H9 (cell line): ENCODE results near the gene ASTN2. TPM values are rescaled to one million over a fixed set of nuclear protein-coding genes. Genes with fewer than 3 reads are reported as not detected.

Experiments
- DNase-seq: peaks from one replicate; pipeline ENCODE4 v3.0.0-alpha.2; 2017
- H2AFZ ChIP-seq: one replicate; pipeline ENCODE4 v1.6.1; 2013; ENCODE audit warnings: mild to moderate bottlenecking, low read length, control low read depth, moderate library complexity
- H2AK5ac ChIP-seq: 2 replicates; pipeline ENCODE4 v1.6.1; 2013; ENCODE audit warnings: low read length, control low read depth, mixed read lengths; ENCODE audit not compliant: insufficient read length
- H2BK120ac ChIP-seq: one replicate; pipeline ENCODE4 v1.6.1; 2013; ENCODE audit warnings: low read depth, mild to moderate bottlenecking, low read length, control low read depth, inconsistent platforms; ENCODE audit not compliant: poor library complexity, severe bottlenecking
- H2BK12ac ChIP-seq: 2 replicates; pipeline ENCODE4 v1.6.1; 2013; ENCODE audit warnings: low read length, control low read depth, mixed read lengths, low read depth; ENCODE audit not compliant: insufficient read length
- H2BK15ac ChIP-seq: 2 replicates; pipeline ENCODE4 v1.6.1; 2013; ENCODE audit warnings: low read depth, low read length, control low read depth
- H2BK20ac ChIP-seq: one replicate; pipeline ENCODE4 v1.6.1; 2013; ENCODE audit warnings: low read depth, mild to moderate bottlenecking, low read length, control low read depth, inconsistent platforms; ENCODE audit not compliant: poor library complexity, severe bottlenecking
- H2BK5ac ChIP-seq: 2 replicates; pipeline ENCODE4 v1.6.1; 2013; ENCODE audit warnings: low read length, control low read depth, mixed read lengths; ENCODE audit not compliant: insufficient read length
- H3K14ac ChIP-seq: 2 replicates; pipeline ENCODE4 v1.6.1; 2013; ENCODE audit warnings: low read length, control low read depth; ENCODE audit not compliant: insufficient read depth
- H3K18ac ChIP-seq: 2 replicates; pipeline ENCODE4 v1.6.1; 2013; ENCODE audit warnings: low read depth, mild to moderate bottlenecking, mixed read lengths, low read length, control low read depth; ENCODE audit not compliant: insufficient read length
- H3K23ac ChIP-seq: 2 replicates; pipeline ENCODE4 v1.6.1; 2013; ENCODE audit warnings: low read length, control low read depth, mixed read lengths, low read depth; ENCODE audit not compliant: insufficient read length
- H3K23me2 ChIP-seq: 2 replicates; pipeline ENCODE4 v1.6.1; 2013; ENCODE audit warnings: low read depth, mild to moderate bottlenecking, mixed read lengths, low read length, control low read depth; ENCODE audit not compliant: insufficient read length, poor library complexity, severe bottlenecking
- H3K27ac ChIP-seq: 2 replicates; pipeline ENCODE4 v1.5.1; 2013; ENCODE audit warnings: low read length, control low read depth, mixed read lengths, low read depth; ENCODE audit not compliant: insufficient read length
- H3K27me3 ChIP-seq: 2 replicates; pipeline ENCODE4 v1.6.1; 2013; ENCODE audit warnings: low read length, control low read depth, inconsistent platforms; ENCODE audit not compliant: insufficient read depth
- H3K4ac ChIP-seq: 2 replicates; pipeline ENCODE4 v1.6.1; 2013; ENCODE audit warnings: low read depth, mild to moderate bottlenecking, control low read depth, inconsistent platforms, low read length, moderate library complexity
- H3K4me1 ChIP-seq: 2 replicates; pipeline ENCODE4 v1.6.1; 2013; ENCODE audit warnings: low read length, control low read depth, inconsistent platforms; ENCODE audit not compliant: insufficient read depth
- H3K4me2 ChIP-seq: 2 replicates; pipeline ENCODE4 v1.6.1; 2013; ENCODE audit warnings: low read length, control low read depth, mixed read lengths; ENCODE audit not compliant: insufficient read length, insufficient read depth
- H3K56ac ChIP-seq: 2 replicates; pipeline ENCODE4 v1.6.1; 2013; ENCODE audit warnings: low read depth, mild to moderate bottlenecking, mixed read lengths, low read length, control low read depth; ENCODE audit not compliant: insufficient read length
- H3K79me1 ChIP-seq: 2 replicates; pipeline ENCODE4 v1.6.1; 2013; ENCODE audit warnings: low read depth, mild to moderate bottlenecking, moderate library complexity, low read length, control low read depth, inconsistent platforms; ENCODE audit not compliant: insufficient read depth, poor library complexity, severe bottlenecking
- H3K79me2 ChIP-seq: 2 replicates; pipeline ENCODE4 v1.6.1; 2013; ENCODE audit warnings: low read length, control low read depth, inconsistent platforms; ENCODE audit not compliant: insufficient read depth
- H3K9ac ChIP-seq: 2 replicates; pipeline ENCODE4 v1.6.1; 2013; ENCODE audit warnings: low read length, control low read depth, mixed read lengths; ENCODE audit not compliant: insufficient read length; ENCODE audit errors: extremely low read depth
- H3K9me3 ChIP-seq: one replicate; pipeline ENCODE4 v1.6.1; 2013; ENCODE audit warnings: low read depth, low read length, inconsistent platforms; ENCODE audit not compliant: control insufficient read depth
- H3T11ph ChIP-seq: one replicate; pipeline ENCODE4 v1.6.1; 2013; ENCODE audit warnings: mild to moderate bottlenecking, low read length, control low read depth, inconsistent platforms
- H4K20me1 ChIP-seq: one replicate; pipeline ENCODE4 v1.6.1; 2013; ENCODE audit not compliant: control insufficient read depth, insufficient read length, insufficient read depth
- H4K5ac ChIP-seq: 2 replicates; pipeline ENCODE4 v1.6.1; 2013; ENCODE audit warnings: low read depth, mild to moderate bottlenecking, mixed read lengths, low read length, control low read depth; ENCODE audit not compliant: insufficient read length
- H4K8ac ChIP-seq: replicated peaks from 2 replicates; pipeline ENCODE4 v1.6.1; 2013; ENCODE audit warnings: low read length, control low read depth, mixed read lengths, low read depth; ENCODE audit not compliant: insufficient read length
- H4K91ac ChIP-seq: 2 replicates; pipeline ENCODE4 v1.6.1; 2013; ENCODE audit warnings: low read depth, mild to moderate bottlenecking, moderate library complexity, mixed read lengths, low read length, control low read depth; ENCODE audit not compliant: insufficient read length
- H3K27ac Mint-ChIP-seq, 3 experiments: 2 replicates in 2 of 3; 3 replicates in 1 of 3; pipeline ENCODE4 v1.8.0; 2020 to 2021; ENCODE audit warnings: mixed read lengths in 3 of 3, mild to moderate bottlenecking in 1 of 3, moderate library complexity in 1 of 3
- H3K27me3 Mint-ChIP-seq: 2 replicates; pipeline ENCODE4 v1.8.0; 2021; ENCODE audit warnings: low read depth, mild to moderate bottlenecking, moderate library complexity, mixed read lengths
- H3K36me3 Mint-ChIP-seq, 3 experiments: 2 replicates in 2 of 3; 3 replicates in 1 of 3; pipeline ENCODE4 v1.8.0; 2020 to 2021; ENCODE audit warnings: low read depth in 3 of 3, mixed read lengths in 3 of 3; ENCODE audit not compliant: insufficient read depth in 1 of 3
- H3K4me1 Mint-ChIP-seq, 2 experiments: 2 replicates each; pipeline ENCODE4 v1.8.0; 2020; ENCODE audit warnings: mixed read lengths in 2 of 2
- H3K4me3 Mint-ChIP-seq, 2 experiments: 2 replicates in 1 of 2; 3 replicates in 1 of 2; pipeline ENCODE4 v1.8.0; 2020 to 2021; ENCODE audit warnings: mild to moderate bottlenecking in 2 of 2, mixed read lengths in 2 of 2, moderate library complexity in 1 of 2
- H3K9me3 Mint-ChIP-seq, 2 experiments: 2 replicates in 1 of 2; 3 replicates in 1 of 2; pipeline ENCODE4 v1.8.0; 2020; ENCODE audit warnings: mild to moderate bottlenecking in 2 of 2, mixed read lengths in 2 of 2, moderate library complexity in 1 of 2
- CTCF ChIP-seq: fragments of 200-600 bp; sonication (generic); conservative IDR thresholded peaks from 3 replicates; pipeline ENCODE4 v1.8.0; 2021; ENCODE audit warnings: antibody characterized with exemption, mild to moderate bottlenecking
- WGBS: extraction: QIAGEN DNeasy Blood & Tissue Kit; methylation state at CpG from one replicate; pipeline ENCODE4 v1.1.7; 2013; ENCODE audit warnings: missing lambda C conversion rate, low lambda C conversion rate, mixed read lengths; ENCODE audit not compliant: insufficient read length; ENCODE audit errors: extremely low coverage; 5-methylcytosine and 5-hydroxymethylcytosine counted together
- total RNA-seq: library from RNA; stranded (reverse); gene quantifications from 2 replicates; pipeline ENCODE4 v1.2.1, GENCODE V29; 2021

Gene ASTN2
- total RNA-seq, 1 experiment from 2014 or later = 9.7 TPM

DNA sequence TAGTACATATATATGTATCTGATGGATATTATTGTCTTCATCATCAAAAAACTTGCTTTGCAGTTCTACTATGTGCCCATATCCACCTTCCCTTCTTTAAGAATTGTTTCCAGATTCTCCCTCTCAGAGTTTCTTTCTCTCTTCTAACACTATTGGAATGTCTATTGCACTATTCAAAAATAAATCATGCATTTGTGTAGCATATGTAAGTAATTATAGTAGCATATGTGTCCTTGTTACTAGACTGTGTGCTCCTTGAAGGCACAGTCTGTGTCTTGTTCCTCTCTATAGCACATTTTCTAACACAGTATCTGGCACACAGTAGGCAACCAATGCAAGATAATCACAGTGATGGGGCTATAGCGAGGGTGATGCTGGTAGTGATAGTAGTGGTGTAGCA, 771.2 kb downstream of the ASTN2 start:
- Histone ChIP-seq H4K8ac (no peak overlapping the region), H3K4me2 (no peak overlapping the region), H3K9ac (no peak overlapping the region), H3K79me2 (no peaks in the 10 kb centered on the region), H3K79me1 (no peaks in the 10 kb centered on the region), H3K23ac (no peak overlapping the region), H3K27me3 (no peaks in the 10 kb centered on the region), H3K4ac (no peak overlapping the region), H3K23me2 (no peaks in the 10 kb centered on the region), H4K91ac (no peak overlapping the region), H2AK5ac (no peak overlapping the region), H2BK120ac (no peak overlapping the region), H4K5ac (no peak overlapping the region), H2BK5ac (no peak overlapping the region), H2AFZ (no peak overlapping the region), H2BK15ac (no peak overlapping the region), H3K27ac (no peak overlapping the region), H3K9me3 (no peaks in the 10 kb centered on the region), H2BK12ac (no peak overlapping the region), H3K4me1 (no peaks in the 10 kb centered on the region), H2BK20ac (no peak overlapping the region), H4K20me1 (no peaks in the 10 kb centered on the region), H3K14ac (no peak overlapping the region), H3K56ac (no peak overlapping the region), H3T11ph (no peak overlapping the region), H3K18ac (no peak overlapping the region)
- DNase-seq = no peak
- no peaks in the 10 kb centered on the region for H3K27me3 Mint-ChIP-seq
- no peaks in the 10 kb centered on the region for H3K9me3 Mint-ChIP-seq
- H3K36me3 Mint-ChIP-seq = no peaks in the 10 kb centered on the region
- WGBS = no CpG with 5 or more reads among the region's 1 CpG
- no peaks in the 10 kb centered on the region for H3K4me1 Mint-ChIP-seq
- no peak overlapping the region for H3K4me3 Mint-ChIP-seq
- no peak overlapping the region for H3K27ac Mint-ChIP-seq
- no peak for TF ChIP-seq CTCF
